ENCODE measurements around the gene DIS3L2. TPM values are rescaled to one million over a fixed set of nuclear protein-coding genes. Genes with fewer than 3 reads are reported as not detected.
"Not testable (repeated sequence)": the region's sequence is repeated elsewhere in the genome, so short reads cannot be mapped to it uniquely, and the experiment has no call there.

Gene DIS3L2
- polyA plus RNA-seq, 1 experiment: 8.2 TPM

DNA sequence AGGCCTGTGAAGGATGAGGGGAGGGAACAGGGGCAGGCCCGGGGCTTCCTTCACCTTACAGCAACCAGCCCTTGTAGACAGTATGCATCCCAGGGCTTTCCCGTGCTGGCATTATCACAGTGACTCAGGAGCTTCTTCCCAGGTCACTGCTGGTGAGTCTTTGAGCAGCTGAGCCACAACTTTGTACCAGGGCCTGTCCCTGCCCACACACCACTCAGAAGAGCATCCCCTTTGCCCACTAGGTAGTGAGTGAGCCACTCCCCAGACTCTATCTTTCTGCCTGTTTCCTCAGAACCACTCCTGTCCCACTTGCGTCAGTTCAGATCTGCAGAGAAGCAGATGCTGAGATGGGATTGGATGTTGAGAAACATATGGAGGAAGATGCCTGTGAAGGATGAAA is 347.5 kb downstream of the DIS3L2 start:
- H3K4me3 ChIP-seq (ENCODE audit: low read depth, low read length): no peak overlapping the region
- no peak overlapping the region for H3K27ac ChIP-seq (ENCODE audit: low read depth, low read length)
- CTCF ChIA-PET: no interaction called here
- POLR2A ChIA-PET: no interaction called here
- peaks cover 2% of the 10 kb centered on the region; the same call in 1 of the 2 replicates for H3K9me3 ChIP-seq (ENCODE audit: control insufficient read depth, insufficient read depth, low read length)
- no peak for DNase-seq (ENCODE audit: low read depth, low spot score)
- no peak for TF ChIP-seq CTCF (IDR thresholded peaks at IDR 0.05; ENCODE audit: low read depth, low read length)
- H3K27me3 ChIP-seq (ENCODE audit: control insufficient read depth, insufficient read depth, low read length): no peaks in the 10 kb centered on the region

- no peak for DNase-seq (ENCODE audit: low read depth, low spot score)
- Histone ChIP-seq H3K9me3 (ENCODE audit: control insufficient read depth, insufficient read depth, low read length) (peaks cover 5% of the 10 kb centered on the region; the same call in 1 of the 2 replicates), H3K27me3 (ENCODE audit: control insufficient read depth, insufficient read depth, low read length) (no peaks in the 10 kb centered on the region), H3K4me3 (ENCODE audit: low read depth, low read length) (no peak overlapping the region), H3K27ac (ENCODE audit: low read depth, low read length) (no peak overlapping the region)
- POLR2A ChIA-PET: no interaction called here
- CTCF ChIA-PET: interaction anchor here (0.9 kb wide), 1 partner anchor 409 kb away, joined by 3 read pairs; no protein-coding TSS in a partner anchor
- no peak for TF ChIP-seq CTCF (IDR thresholded peaks at IDR 0.05; ENCODE audit: low read depth, low read length)
These were observed 348.1 kb downstream of the DIS3L2 start for GRCh38 chr2:232309592-232309991.

DNA sequence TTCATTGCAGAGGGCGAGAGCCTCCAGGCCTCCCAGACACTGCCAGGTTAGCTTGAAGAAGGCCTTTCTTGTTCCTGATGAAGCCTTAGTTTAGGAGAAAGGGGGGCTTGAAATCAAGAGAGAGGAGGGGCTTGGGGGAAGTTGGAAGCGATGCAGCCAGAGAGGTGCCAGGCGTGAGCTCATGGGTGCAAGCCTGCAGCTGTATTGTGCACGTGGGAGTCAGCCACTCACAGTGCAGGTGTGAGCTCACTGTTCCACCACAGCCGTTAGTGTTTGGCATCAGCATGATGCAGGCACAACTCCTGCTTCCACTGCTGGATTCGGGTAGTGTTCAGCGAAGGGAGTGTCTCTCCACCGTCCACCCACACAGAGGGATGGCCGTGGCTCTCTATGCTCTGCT is 348.6 kb downstream of the DIS3L2 start:
- Histone ChIP-seq H3K9me3 (ENCODE audit: control insufficient read depth, insufficient read depth, low read length) (peaks cover 5% of the 10 kb centered on the region; the same call in 1 of the 2 replicates), H3K27me3 (ENCODE audit: control insufficient read depth, insufficient read depth, low read length) (no peaks in the 10 kb centered on the region), H3K27ac (ENCODE audit: low read depth, low read length) (no peak overlapping the region), H3K4me3 (ENCODE audit: low read depth, low read length) (no peak overlapping the region)
- ChIA-PET POLR2A (no interaction called here), CTCF (interaction anchor here (0.6 to 0.9 kb wide), 2 partner anchors 409 to 411 kb away, joined by 3 read pairs; no protein-coding TSS in a partner anchor)
- TF ChIP-seq CTCF (IDR thresholded peaks at IDR 0.05; ENCODE audit: low read depth, low read length): no peak
- no peak for DNase-seq (ENCODE audit: low read depth, low spot score)

GRCh38 chr2:232310696-232311095 is 349.2 kb downstream of the DIS3L2 start:
- H3K27me3 ChIP-seq (ENCODE audit: control insufficient read depth, insufficient read depth, low read length): no peaks in the 10 kb centered on the region
- H3K4me3 ChIP-seq (ENCODE audit: low read depth, low read length): no peak overlapping the region
- no peak for DNase-seq (ENCODE audit: low read depth, low spot score)
- no peak for TF ChIP-seq CTCF (IDR thresholded peaks at IDR 0.05; ENCODE audit: low read depth, low read length)
- ChIA-PET POLR2A (no interaction called here), CTCF (interaction anchor here (0.8 to 2.3 kb wide), 3 partner anchors 15 to 410 kb away, joined by 3 to 10 read pairs (median 3); no protein-coding TSS in a partner anchor)
- peaks cover 5% of the 10 kb centered on the region; the same call in 1 of the 2 replicates for H3K9me3 ChIP-seq (ENCODE audit: control insufficient read depth, insufficient read depth, low read length)
- no peak overlapping the region for H3K27ac ChIP-seq (ENCODE audit: low read depth, low read length)

DNA sequence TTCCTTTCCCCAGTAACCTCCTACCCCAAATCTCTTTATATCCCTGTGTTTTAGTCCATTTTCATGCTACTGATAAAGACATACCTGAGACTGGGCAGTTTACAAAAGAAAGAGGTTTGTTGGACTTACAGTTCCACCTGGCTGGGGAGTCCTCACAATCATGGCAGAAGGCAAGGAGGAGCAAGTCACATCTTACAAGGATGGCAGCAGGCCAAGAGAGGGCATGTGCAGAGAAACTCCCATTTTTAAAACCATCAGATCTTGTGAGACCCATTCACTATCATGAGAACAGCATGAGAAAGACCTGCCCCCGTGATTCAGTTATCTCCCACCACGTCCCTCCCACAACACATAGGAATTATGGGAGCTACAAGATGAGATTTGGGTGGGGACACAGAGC is 352.1 kb downstream of the DIS3L2 start:
- H3K27ac ChIP-seq (ENCODE audit: low read depth, low read length); H3K4me3 ChIP-seq (ENCODE audit: low read depth, low read length); DNase-seq (ENCODE audit: low read depth, low spot score); H3K9me3 ChIP-seq (ENCODE audit: control insufficient read depth, insufficient read depth, low read length); POLR2A ChIA-PET; H3K27me3 ChIP-seq (ENCODE audit: control insufficient read depth, insufficient read depth, low read length): not testable (repeated sequence)
- CTCF ChIA-PET: interaction anchor here (2.3 kb wide), 1 partner anchor 12 kb away, joined by 11 read pairs; no protein-coding TSS in a partner anchor

All from AG04450 (cell line).